Activated naive CD8-positive, alpha-beta T cell treated with anti-CD3 and anti-CD28 coated beads, Interleukin-2, amount 50 U/mL, for 24 hours (primary cell): Measurements from ENCODE around the gene ST6GALNAC3.

Experiments
- ATAC-seq: fragments of 150-1000 bp; cut with Tn5 transposase; one replicate; pipeline ENCODE4 v1.10.0; 2021
- DNase-seq: peaks from one replicate; pipeline ENCODE4 v3.0.0; 2021
- H3K27ac Mint-ChIP-seq: one replicate; pipeline ENCODE4 v1.8.0; 2021; ENCODE audit warnings: mild to moderate bottlenecking, mixed read lengths
- H3K27me3 Mint-ChIP-seq: one replicate; pipeline ENCODE4 v1.8.0; 2021; ENCODE audit warnings: mixed read lengths
- H3K36me3 Mint-ChIP-seq: one replicate; pipeline ENCODE4 v1.8.0; 2021; ENCODE audit warnings: low read depth, mixed read lengths
- H3K4me1 Mint-ChIP-seq: one replicate; pipeline ENCODE4 v1.8.0; 2021; ENCODE audit warnings: mixed read lengths
- H3K4me3 Mint-ChIP-seq: one replicate; pipeline ENCODE4 v1.8.0; 2021; ENCODE audit warnings: mild to moderate bottlenecking, moderate library complexity, mixed read lengths
- H3K9me3 Mint-ChIP-seq: one replicate; pipeline ENCODE4 v1.8.0; 2021; ENCODE audit warnings: mixed read lengths

Gene ST6GALNAC3

DNA sequence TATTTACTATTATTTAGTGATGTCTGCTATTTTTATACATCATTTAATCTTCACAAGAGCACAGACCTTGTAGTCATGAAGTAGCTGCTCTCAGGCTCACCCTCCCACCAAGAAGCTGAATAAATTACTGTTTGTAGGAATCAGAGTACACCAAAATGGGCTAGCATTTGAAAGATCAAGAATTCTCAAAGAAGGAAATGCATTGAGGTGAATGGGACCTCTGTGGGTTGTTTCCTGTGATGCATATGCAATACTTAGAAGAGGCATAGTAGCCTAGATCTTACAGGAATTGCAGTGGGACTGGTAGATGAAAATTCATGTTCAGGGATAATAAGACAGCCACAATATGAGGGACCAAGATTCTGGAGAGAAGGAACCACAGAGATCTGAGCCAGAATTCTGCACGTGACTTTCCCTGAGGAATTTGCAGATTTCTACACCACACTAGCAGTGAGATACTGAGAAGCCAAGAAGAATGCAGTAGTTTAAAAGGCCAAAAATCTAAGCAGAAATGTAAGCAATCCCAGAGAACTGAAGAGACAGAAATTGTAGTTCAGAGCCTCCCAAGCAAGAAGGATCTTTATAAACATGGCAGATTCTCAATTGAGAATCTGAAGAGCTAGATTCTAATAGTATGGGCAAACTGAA lies 307.0 kb downstream of the ST6GALNAC3 start:
- Mint-ChIP-seq H3K4me3 (no peak overlapping the region), H3K9me3 (peaks cover 6% of the 10 kb centered on the region), H3K27ac (no peak overlapping the region), H3K4me1 (no peaks in the 10 kb centered on the region), H3K36me3 (no peaks in the 10 kb centered on the region), H3K27me3 (no peaks in the 10 kb centered on the region)
- no peak for ATAC-seq
- no peak for DNase-seq

DNA sequence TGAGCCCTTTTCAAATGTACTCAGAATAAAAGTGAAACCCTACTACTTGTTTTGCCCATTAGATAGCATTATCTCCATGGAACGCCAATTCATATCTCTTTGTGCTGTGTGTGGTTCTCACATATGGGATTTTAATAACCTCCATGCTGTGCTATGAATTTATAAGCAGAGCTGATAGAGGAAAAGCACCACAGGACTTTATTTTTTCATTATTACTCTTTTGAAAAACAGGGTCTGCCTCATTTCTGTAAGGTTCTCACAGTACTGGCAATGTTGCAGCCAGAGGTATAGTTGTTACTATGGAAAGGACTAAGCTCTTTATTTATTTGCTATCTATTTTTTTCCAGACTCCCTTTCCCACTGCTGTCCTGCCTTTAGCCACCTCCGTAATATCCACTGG lies 313.7 kb downstream of the ST6GALNAC3 start:
- ATAC-seq (no peak), DNase-seq (no peak)
- Mint-ChIP-seq H3K9me3 (no peaks in the 10 kb centered on the region), H3K4me1 (no peaks in the 10 kb centered on the region), H3K27me3 (no peaks in the 10 kb centered on the region), H3K36me3 (no peaks in the 10 kb centered on the region), H3K27ac (no peak overlapping the region), H3K4me3 (no peak overlapping the region)

DNA sequence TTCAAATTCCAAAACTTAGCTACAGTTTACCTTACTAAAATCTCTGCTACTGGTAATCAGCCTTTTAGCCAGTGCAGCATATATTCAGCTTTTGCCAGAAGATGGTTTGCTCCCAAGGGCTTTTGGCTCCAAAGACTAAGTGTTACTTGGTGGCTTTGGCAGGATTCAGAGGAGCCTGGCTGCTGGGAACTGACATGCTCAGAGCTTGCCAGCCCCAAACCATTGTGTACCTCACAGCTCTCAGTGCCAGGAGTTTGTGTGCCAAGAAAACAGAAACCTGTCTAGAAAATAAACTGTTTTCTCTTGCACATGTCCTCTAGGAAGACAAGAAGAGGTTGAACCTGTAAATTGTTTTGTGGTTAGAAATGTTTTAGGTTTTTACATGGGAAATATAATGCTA lies 315.9 kb downstream of the ST6GALNAC3 start:
- Mint-ChIP-seq H3K4me3 (no peak overlapping the region), H3K27me3 (no peaks in the 10 kb centered on the region), H3K36me3 (no peaks in the 10 kb centered on the region), H3K4me1 (no peaks in the 10 kb centered on the region), H3K9me3 (no peaks in the 10 kb centered on the region), H3K27ac (no peak overlapping the region)
- DNase-seq (no peak), ATAC-seq (no peak)

DNA sequence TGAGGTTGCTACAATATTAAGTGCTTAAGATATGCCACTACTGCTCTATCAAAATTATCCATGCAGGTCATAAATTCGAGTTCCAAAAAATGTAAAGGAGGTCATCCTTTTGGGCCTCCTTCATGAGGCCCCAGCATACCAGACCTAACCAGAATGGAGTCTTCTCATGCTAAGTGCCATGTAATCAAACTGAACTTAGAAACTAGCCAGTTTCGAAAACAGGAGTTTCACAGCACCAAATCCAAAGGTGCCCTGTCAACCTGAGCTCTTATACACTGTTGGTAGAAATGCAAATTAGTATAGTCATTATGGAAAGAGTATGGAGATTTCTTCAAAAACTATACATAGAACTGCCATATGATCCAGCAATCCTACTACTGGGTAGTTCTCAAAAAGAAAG lies 320.5 kb downstream of the ST6GALNAC3 start:
- no peak for DNase-seq
- Mint-ChIP-seq H3K9me3 (no peaks in the 10 kb centered on the region), H3K36me3 (no peaks in the 10 kb centered on the region), H3K27me3 (no peaks in the 10 kb centered on the region), H3K4me1 (no peaks in the 10 kb centered on the region), H3K4me3 (no peak overlapping the region), H3K27ac (no peak overlapping the region)
- ATAC-seq = no peak

DNA sequence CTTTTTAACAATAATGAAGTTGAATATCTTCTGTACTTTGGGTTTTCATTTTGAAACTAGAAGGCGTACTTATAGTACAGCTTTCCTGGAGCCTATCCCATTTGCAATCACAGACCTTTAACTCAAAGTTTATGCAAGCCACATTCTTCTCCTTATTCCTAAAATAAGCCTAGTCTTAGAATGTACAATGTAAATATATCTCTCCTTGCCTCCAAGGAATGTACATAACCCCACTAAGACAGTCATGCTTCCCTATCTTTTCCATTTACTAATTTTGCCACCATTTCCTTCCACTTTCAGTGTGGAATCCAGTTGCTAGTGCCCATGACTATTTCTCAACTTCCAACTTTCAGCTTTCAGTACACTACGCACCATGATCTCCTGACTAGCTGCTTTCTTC lies 327.6 kb downstream of the ST6GALNAC3 start:
- H3K4me3 Mint-ChIP-seq = no peak overlapping the region

DNA sequence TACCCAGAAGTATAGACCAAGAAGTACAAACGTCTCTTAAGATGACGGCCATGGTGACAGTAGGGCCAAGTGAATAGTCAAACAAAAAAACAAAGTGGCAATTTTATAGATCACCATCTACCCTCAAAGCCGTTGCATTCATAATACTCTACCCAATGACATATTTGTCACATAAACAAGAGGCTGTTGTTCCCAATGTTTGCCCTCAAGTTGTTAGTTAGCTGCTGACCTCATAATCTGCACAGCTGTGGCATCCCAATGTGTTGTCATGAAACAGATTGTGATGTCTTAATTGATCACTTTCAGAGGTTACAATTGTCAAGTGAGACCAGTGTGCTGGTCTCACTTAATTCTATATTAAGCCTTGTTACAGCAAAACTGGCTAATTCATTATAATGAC lies 333.8 kb downstream of the ST6GALNAC3 start:
- H3K4me3 Mint-ChIP-seq = no peak overlapping the region

More for the DNA sequence above, 327.6 kb downstream of the ST6GALNAC3 start:
- H3K27ac Mint-ChIP-seq = no peak overlapping the region
- no peaks in the 10 kb centered on the region for H3K4me1 Mint-ChIP-seq
- H3K9me3 Mint-ChIP-seq = peaks cover 12% of the 10 kb centered on the region
- H3K27me3 Mint-ChIP-seq = no peaks in the 10 kb centered on the region
- H3K36me3 Mint-ChIP-seq = peaks cover 1% of the 10 kb centered on the region
- no peak for DNase-seq
- ATAC-seq = no peak

DNA sequence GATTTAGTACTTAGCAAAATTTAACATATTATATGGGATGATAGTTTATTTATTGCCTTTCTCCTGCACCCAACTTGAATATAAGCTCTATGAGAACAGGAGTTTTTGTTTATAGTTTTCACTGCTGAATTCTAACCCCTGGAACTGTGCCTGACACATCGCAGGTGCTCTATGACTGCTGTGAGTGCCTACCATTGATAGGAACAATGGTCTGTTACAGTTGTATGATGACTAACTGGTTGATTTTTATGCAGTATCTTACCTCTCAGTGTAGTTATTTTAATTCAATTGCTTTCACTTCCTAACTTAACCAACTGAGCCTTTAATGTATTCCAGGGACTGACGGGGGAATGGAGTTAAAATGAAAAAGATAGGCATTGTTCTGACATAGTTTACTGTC lies 336.0 kb downstream of the ST6GALNAC3 start:
- DNase-seq (no peak), ATAC-seq (no peak)
- no peak overlapping the region for H3K4me3 Mint-ChIP-seq
- no peaks in the 10 kb centered on the region for H3K9me3 Mint-ChIP-seq
- no peaks in the 10 kb centered on the region for H3K36me3 Mint-ChIP-seq
- H3K27me3 Mint-ChIP-seq = no peaks in the 10 kb centered on the region
- no peak overlapping the region for H3K27ac Mint-ChIP-seq
- no peaks in the 10 kb centered on the region for H3K4me1 Mint-ChIP-seq

More for the DNA sequence above, 333.8 kb downstream of the ST6GALNAC3 start:
- Mint-ChIP-seq H3K9me3 (no peaks in the 10 kb centered on the region), H3K36me3 (no peaks in the 10 kb centered on the region), H3K4me1 (no peaks in the 10 kb centered on the region), H3K27ac (no peak overlapping the region), H3K27me3 (no peaks in the 10 kb centered on the region)
- DNase-seq (no peak), ATAC-seq (no peak)

DNA sequence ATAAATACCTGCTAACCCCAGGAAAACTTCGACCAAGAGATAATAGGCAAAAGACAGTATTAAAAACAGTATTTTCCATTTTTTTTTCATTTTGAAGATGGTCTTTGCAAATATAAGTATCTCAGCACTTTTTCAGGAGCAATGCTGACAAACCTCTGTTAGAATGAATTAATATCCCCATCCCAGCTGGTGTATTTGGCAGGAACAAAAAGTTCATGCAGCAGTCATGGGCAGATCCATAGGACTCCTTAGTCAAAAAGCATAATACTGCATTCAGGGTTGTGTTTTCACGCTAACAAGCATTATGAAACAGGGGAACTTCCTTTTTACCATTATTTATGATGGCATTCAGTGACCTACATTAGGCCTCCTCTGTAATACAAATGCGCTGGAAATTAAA lies 344.0 kb downstream of the ST6GALNAC3 start:
- Mint-ChIP-seq H3K36me3 (no peaks in the 10 kb centered on the region), H3K27me3 (no peaks in the 10 kb centered on the region), H3K9me3 (no peaks in the 10 kb centered on the region), H3K4me1 (no peaks in the 10 kb centered on the region), H3K27ac (no peak overlapping the region), H3K4me3 (no peak overlapping the region)
- DNase-seq = no peak
- no peak for ATAC-seq

DNA sequence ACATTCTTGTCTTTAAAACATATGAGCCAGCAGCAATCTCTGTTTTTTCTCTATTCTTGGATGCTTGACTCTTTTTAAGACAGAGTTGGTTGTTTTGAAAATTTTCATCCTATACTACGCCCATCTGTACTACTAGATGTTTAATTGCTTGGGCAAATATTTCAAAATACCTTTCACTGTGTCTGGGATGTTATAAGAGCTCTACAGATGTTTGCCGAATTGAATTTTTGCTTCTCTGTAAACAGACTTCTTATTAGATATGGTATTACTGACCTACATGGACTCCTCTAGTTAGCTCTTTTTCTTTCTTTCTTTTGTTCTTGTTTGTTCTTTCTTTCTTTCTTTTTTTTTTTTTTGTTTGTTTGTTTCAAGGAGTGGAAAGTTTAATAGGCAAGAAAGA lies 345.1 kb downstream of the ST6GALNAC3 start:
- no peak for DNase-seq
- Mint-ChIP-seq H3K9me3 (no peaks in the 10 kb centered on the region), H3K27ac (no peak overlapping the region), H3K4me3 (no peak overlapping the region), H3K4me1 (no peaks in the 10 kb centered on the region), H3K36me3 (no peaks in the 10 kb centered on the region), H3K27me3 (no peaks in the 10 kb centered on the region)
- ATAC-seq = no peak

DNA sequence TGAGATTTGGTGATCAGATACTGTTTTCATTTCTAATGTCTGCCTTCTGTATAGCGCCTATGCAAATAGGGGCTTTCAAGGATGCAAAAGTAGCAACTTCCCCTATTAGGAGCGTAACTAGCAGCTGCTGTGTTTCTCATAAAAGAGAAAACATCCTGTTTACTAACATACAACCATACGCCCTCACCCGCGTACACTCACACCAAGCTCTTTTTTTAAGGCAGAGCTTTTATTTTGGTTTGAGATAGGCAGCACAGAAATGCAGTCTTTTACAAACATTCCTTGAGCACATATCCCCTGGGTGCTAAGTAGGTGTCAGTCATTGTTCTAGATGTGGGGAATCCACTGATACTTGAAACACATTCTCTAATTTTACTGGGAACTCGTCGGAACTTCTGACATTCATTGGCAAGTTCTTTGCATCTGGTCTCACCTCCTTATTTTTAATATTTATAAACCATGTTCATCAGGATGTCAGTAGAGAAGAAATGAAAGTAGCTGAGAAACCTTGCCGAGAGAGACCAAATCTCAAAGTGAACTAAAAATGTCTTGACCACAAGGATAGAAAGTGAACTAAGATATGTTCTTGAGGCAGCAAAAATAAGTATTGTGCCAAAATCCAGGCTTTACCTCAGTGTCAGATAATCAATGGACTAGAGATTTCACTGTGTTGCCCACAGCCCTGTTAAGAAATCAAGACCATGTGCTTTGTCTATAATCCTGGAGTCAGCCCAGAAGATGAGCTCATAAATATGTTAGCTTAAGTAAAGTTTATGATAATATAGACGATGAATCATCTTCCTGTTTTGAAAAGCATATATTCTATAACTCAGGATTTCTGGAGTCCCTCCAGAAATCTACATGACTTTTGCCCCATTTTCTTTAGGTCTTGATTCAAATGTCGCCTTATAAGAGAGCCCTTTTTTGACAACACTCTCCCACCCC lies 350.9 kb downstream of the ST6GALNAC3 start:
- Mint-ChIP-seq H3K9me3 (no peaks in the 10 kb centered on the region), H3K27ac (no peak overlapping the region), H3K27me3 (no peaks in the 10 kb centered on the region), H3K4me3 (no peak overlapping the region), H3K36me3 (no peaks in the 10 kb centered on the region), H3K4me1 (no peaks in the 10 kb centered on the region)
- DNase-seq (no peak), ATAC-seq (no peak)

DNA sequence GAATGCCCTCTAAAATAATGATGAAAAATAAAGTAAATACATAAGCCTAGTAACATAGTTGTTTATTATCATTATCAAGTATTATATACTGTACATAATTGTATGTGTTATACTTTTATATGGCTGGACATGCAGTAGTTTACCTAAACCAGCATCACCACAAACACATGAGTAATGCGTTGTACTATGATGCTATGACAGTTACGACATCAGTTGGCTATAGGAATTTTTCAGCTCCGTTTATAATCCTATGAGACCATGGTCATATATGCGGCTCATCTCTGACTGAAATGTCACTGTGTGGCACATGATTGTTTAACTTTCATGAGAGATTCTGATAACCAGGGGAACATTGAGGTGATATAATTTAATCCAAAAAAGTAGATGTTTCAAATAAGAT lies 352.1 kb downstream of the ST6GALNAC3 start:
- H3K27me3 Mint-ChIP-seq = no peaks in the 10 kb centered on the region
- H3K4me1 Mint-ChIP-seq = no peaks in the 10 kb centered on the region
- no peak overlapping the region for H3K4me3 Mint-ChIP-seq
- H3K9me3 Mint-ChIP-seq = no peaks in the 10 kb centered on the region
- ATAC-seq (no peak), DNase-seq (no peak)
- no peak overlapping the region for H3K27ac Mint-ChIP-seq
- H3K36me3 Mint-ChIP-seq = no peaks in the 10 kb centered on the region

DNA sequence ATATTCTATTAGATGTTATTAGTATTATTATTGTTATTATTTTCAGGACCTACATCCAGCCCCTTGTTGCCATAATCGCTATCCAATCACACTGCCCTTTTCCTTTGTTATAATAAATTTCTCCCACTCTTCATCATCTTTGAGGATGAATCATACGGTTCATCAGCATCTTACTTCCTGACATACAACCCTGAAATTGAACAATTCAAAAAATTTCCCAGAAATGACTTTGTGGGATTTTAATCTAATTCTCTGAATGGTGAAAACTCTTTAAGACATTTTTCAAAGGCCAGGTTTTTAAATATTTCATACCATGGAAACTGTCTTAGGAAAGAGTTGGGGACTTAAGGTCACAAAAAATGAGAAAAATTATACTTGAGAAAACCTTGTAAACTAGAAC lies 353.5 kb downstream of the ST6GALNAC3 start:
- Mint-ChIP-seq H3K4me1 (no peaks in the 10 kb centered on the region), H3K27ac (no peak overlapping the region), H3K36me3 (no peaks in the 10 kb centered on the region), H3K9me3 (no peaks in the 10 kb centered on the region), H3K27me3 (no peaks in the 10 kb centered on the region), H3K4me3 (no peak overlapping the region)
- DNase-seq = no peak
- no peak for ATAC-seq

DNA sequence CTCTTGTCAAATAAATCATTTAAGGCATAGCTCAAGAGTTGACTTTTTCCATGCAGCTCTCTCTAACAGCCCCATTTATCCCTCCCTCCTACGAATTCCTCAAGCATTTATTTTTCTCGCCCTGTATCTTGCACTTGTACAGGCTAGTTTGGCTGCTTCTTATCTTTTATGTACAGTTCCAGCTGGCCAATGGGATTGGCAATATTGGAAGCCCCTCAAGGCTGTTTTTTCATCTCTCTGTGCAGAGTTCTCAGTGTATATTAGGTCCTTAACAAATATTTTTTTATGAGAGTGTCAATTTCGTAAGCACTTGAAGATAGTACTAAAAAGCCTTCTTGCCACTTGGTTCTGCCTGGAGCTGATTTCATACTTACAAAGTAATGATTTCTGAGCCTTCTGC lies 356.0 kb downstream of the ST6GALNAC3 start:
- H3K9me3 Mint-ChIP-seq = no peaks in the 10 kb centered on the region
- H3K27ac Mint-ChIP-seq = no peak overlapping the region
- ATAC-seq = no peak
- no peaks in the 10 kb centered on the region for H3K36me3 Mint-ChIP-seq
- no peak overlapping the region for H3K4me3 Mint-ChIP-seq
- H3K4me1 Mint-ChIP-seq = no peaks in the 10 kb centered on the region
- no peaks in the 10 kb centered on the region for H3K27me3 Mint-ChIP-seq
- DNase-seq = no peak

DNA sequence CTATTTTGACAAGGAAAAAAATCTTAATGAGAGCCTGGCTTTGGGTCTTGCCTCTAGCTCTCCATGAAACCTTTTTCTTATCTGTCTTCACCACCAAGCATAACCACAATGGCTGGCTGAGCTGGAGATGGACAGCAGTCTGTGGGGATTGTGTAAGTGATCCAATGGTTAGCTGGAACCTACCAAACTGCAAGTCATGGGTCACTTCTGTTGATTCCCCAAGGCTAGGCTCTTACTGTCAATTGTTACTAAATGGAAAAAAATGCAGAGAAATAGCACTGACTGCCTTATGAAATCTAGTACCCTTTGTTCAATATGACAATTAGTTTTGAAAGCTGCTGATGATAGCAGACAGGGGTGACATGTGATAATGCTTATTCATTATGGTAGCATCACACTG lies 359.0 kb downstream of the ST6GALNAC3 start:
- Mint-ChIP-seq H3K36me3 (no peaks in the 10 kb centered on the region), H3K4me1 (no peaks in the 10 kb centered on the region), H3K4me3 (no peak overlapping the region), H3K9me3 (no peaks in the 10 kb centered on the region), H3K27ac (no peak overlapping the region), H3K27me3 (no peaks in the 10 kb centered on the region)
- no peak for ATAC-seq
- DNase-seq = no peak

DNA sequence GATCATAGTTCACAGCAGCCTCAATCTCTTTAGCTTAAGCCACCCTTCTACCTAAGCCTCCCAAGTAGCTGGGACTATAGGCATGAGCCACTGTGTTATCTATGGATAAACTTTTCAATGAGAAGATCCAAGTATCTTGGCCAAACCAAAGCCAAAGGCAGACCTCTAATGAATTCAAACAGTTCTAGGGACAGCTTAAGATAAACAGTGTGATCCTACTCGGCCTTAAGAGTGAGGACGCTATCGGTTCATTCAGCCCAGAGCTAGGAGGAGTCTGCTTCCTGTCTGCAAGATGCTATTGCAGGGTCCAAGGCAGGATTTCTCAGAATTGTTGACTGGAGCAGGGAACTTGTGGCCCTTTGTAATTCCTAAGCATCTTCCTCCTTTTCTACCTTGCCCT lies 368.7 kb downstream of the ST6GALNAC3 start:
- ATAC-seq (no peak), DNase-seq (no peak)
- Mint-ChIP-seq H3K9me3 (peaks cover 17% of the 10 kb centered on the region), H3K36me3 (no peaks in the 10 kb centered on the region), H3K27ac (no peak overlapping the region), H3K4me3 (no peak overlapping the region), H3K27me3 (no peaks in the 10 kb centered on the region), H3K4me1 (no peaks in the 10 kb centered on the region)
